HT-29 (cell line): ENCODE measurements around the gene GTSF1L. TPM values are rescaled to one million over a fixed set of nuclear protein-coding genes. Genes with fewer than 3 reads are reported as not detected.
A peak's percentile ranks its signal among the peaks of the same experiment; 100 is the strongest.

ENCODE experiments used
- DNase-seq: peaks from one replicate; pipeline ENCODE4 v3.0.0-alpha.2; 2015; ENCODE audit warnings: low spot score
- total RNA-seq: library from RNA; depleted of rRNA; stranded (reverse); fragments of >200 nt; shearing (Covaris generic); gene quantifications from 2 replicates; pipeline ENCODE4 v1.2.3, GENCODE V29; 2014

GTSF1L gene
- total RNA-seq, 1 experiment from 2014 or later, result not detected

GRCh38 chr20:43746344-43747137 is 19.7 kb upstream of the GTSF1L start:
- no peak for DNase-seq

GRCh38 chr20:43744966-43745730 is 18.3 kb upstream of the GTSF1L start:
- peak; percentile 43 for DNase-seq

GRCh38 chr20:43744151-43744611 is 17.4 kb upstream of the GTSF1L start:
- DNase-seq, result no peak

DNA sequence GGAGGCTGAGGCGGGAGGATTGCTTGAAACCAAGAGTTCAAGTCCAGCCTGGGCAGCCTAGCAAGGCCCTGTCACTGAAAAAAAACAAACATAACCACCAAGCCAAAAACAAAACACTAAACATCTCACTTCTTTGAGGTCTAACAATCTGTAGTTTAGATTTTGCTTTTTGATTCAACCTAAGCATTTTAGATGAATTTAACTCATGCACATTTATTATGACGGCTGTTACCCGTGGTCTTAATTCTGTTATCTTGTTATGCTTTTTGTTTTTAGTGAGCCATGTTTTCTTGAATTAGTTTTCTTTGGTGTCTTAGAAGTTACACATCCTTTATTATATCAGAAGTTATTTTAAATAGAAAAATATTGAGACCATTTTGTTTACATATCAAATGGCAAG is 13.8 kb upstream of the GTSF1L start:
- no peak for DNase-seq

- no peak for DNase-seq
Observed at GRCh38 chr20:43739148-43739749, 12.4 kb upstream of the GTSF1L start.

DNA sequence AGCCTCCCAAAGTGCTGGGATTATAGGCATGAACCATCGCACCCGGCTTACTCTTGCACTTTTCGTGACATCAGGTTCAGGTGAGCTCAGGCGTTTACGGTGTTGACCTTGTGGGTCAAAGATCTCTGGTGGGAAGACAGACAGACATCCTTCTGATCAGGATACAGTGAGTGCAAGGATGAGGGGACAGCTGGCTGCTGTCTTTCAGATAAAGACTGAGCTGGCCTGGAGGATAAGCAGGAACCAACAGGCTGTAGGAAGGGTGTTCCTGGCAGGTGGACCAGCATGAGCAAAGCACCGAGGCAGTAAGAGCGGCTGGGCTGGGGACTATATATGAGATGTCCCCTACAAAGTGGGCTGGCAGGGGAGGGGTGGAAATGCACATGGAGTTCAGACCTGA is 11.1 kb upstream of the GTSF1L start:
- no peak for DNase-seq

DNA sequence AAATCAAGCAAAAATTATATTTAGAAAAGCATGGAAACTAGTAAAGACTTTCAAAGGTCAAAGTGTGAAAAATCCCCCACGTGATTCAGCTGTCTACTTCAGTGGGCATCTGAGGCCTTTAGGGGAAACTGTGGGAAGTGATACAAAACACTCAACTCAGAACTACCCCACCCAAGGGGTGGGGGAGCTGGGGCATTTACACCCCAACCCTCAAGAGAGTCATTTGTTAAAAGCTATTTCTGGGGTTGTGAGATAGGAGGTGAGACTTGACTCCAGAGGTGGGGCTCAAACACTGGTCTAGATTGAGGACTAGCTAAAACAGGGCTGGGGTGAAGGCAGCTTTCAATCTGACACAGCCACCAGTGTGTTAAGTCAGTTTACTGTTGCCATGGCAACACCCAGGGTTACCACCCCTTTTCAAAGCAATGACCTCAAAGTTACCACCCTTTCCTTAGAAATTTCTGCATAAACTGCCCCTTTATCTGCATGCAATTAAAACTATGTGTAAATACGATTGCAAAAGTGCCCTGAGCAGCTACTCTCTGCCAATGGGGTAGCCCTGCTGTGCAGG is 9.9 kb upstream of the GTSF1L start:
- DNase-seq, result peak; percentile 26

DNA sequence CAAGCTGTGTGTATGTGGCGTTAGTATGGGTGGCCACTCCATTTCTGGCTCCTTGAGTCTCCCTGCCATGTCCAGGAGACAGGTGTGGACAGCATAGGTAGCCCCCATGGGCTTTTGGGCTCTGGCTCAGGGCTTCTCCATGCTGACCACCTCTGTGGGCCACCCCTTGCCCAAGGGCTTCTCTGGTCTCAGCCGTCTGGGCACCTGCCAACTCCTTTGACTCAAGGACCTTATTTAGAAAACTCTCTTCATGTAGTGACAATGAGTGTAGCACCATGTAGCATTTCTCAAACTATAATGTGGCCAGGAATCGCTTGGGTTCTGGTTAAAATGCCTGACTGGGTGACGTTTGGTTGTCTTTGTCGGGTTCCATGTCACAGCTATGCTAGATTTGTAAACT is 5.1 kb upstream of the GTSF1L start:
- no peak for DNase-seq

DNA sequence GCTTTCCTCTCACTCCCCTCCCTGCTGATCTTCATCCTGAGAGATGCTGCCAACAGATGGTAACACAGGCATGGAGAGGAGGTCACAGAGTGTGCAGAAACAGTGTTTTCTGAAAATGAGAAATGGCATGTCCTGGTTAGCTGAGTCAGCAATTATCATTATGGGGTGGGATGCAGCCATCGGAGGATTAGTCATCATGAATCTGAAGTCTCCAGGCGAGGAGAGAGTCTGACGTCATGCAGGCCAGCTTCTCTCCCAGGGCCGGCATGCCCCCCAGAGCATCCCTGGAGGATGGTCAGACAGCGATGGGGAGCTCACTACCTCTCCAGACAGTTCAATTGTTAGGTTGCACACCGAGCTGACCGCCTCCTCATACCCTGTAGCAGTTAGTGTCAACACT is 4.7 kb upstream of the GTSF1L start:
- DNase-seq, result no peak

DNA sequence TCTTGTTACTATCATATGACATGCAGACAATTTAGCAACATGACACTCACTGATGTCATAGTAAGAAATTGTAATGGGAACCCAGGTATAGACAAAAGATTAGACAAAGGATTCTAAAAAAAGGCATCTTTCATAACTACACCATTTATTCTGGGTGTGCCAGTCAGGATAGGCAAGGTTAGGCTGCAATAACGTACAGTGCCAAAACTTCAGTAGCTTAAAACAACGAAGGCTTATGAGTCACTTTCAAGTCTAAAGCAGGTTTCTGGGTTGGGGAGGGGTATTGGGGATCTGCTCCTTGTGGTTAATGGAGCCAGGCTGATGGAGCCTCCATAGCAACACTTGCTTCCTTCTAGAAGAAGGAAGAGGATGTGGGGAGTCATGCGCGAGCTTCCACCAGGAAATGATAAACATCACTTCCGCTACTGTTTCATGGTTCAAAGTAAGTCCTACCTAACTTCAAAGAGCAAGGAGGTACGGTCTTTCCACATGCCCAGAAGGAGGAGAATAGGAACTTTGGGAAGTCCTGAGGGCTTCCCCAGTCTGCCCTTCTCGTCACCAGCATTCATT is 2.0 kb upstream of the GTSF1L start:
- no peak for DNase-seq

- DNase-seq, result no peak
Observed at GRCh38 chr20:43727980-43728590, 1.3 kb upstream of the GTSF1L start.

DNA sequence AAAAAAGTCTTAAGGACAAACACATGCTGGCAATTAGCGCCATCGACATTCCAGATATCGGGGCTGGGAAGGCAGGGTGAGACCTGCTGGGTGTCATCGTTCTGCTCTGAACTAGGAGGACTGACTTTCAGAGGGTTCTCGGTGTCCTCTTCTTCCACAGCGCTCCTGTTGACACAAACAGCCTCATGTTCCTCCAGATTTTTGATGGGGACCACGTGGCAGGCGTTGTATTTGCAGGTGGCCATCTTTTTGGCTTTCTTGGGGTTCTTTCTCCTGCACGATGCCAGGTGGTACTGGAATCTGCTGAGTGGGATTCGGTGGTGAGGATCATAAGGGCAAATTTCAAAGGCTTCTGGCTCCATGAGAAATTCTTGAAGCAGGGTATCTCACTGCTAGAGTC is 469 bp downstream of the GTSF1L start:
- DNase-seq, result no peak

DNA sequence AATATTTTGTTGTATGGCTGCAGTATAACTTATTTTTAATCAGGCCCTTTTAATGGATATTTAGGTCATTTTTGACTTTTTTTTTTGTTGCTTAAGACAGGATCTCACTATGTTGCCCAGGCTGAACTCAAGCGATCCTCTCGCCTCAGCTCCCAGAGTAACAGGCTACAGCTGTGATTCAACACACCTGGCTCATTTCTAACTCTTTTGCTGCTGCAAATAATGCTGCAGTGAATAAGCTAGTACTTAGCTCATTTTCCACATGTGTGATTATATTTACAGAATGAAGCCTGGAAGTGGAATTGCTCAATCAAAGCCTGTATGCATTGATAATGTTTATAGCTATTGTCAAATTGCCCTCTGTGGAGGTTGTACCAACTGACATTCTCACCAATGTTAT is 1.1 kb downstream of the GTSF1L start:
- DNase-seq, result no peak

- DNase-seq, result no peak
Observed at GRCh38 chr20:43724383-43724782, 2.4 kb downstream of the GTSF1L start.

- DNase-seq, result no peak
Observed at GRCh38 chr20:43723735-43724134, 3.1 kb downstream of the GTSF1L start.

GRCh38 chr20:43723186-43723585 is 3.6 kb downstream of the GTSF1L start:
- no peak for DNase-seq

DNA sequence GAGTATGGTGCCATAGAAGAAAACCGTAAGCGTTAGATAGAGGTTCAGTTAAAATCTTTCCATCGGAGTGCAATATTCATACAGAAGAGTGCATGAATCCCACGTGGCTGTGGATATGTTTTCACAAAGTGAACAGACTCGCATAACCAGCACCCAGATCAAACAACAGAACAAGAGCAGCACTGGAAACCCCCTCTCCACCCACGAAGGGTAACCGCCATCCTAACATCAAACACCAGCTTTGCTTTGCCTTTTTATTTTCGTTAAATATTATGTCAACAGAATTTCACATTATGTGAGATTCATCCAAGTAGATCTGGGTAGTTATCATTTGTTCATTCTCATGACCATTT is 4.7 kb downstream of the GTSF1L start:
- DNase-seq, result no peak

DNA sequence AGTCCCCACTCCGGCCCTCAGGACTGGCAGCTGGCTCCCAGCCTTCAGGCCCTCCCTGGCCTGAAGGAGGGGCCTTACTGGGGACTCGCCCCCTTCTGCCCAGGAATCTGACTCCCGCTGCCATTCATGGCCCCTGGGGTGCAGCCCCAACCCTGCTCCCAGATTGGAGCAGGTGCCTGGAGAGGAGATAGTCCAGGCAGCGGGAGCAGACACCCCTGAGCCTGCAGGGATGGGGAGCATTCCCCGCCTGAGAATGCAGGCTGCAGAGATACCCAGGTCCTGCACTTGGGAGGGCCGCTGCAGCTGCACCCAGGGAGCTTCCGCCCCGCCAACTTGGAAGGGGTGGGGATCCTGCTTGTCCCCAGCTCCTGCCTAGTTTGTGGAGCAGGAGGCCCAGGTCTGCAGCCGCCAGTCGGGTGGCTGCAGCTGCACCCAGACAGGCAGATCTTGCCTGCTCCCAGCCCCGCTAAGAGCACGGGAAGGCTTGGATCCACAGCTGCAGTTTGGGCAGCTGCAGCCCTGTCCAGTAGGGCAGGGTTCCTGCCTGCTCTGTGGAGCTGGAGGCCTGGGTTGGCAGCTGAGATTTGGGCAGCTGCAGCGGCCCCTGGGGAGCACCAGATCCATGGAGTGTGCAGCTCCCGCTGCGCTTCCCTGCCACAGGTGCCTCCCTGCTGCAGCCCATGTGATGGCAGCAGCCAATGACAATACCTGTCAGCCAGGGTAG is 5.2 kb downstream of the GTSF1L start:
- DNase-seq, result peak; percentile 33

GRCh38 chr20:43721097-43721428 is 5.7 kb downstream of the GTSF1L start:
- no peak for DNase-seq

DNA sequence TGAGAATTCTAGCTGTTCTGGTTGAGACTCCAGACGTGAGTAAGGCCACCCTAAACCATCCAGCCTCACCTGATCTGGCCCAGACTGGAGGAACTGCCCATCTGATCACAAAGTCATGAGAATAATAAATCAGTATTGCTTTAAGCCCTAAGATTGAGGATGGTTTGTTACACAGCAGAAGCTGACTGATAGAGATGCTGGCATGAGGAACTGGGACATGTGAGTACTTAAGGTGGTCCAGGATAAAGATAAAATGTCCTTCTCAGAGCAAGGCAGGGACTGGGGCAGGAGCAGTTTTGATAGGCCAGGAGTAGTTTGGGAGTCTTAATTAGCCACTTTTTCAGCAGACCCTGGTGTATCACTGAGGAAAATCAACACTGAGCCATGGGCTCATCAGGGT is 6.8 kb downstream of the GTSF1L start:
- no peak for DNase-seq

DNA sequence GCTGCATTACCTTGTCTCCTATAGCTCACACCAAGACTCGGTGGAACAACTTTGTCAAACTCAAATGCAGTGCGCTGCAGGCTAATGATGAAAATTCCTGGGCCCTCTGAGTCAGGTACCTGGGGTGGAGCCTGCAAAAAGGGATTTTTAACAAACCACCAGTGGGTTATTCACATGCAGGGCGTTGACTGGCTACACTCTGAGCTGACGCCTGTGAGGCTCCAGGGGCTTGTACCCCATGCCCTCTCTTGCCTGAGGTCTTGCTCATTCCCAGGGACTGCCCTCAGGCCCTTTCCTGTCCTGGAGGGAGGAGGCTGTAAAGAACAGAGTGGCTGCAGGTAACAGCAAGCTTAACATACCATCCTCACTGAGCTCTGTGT is 9.2 kb downstream of the GTSF1L start:
- DNase-seq, result no peak
